Measurements from ENCODE around the gene KRT6C. TPM values are rescaled to one million over a fixed set of nuclear protein-coding genes. Genes with fewer than 3 reads are reported as not detected.

Gene KRT6C
- total RNA-seq, 1 experiment from 2014 or later: not detected

GRCh38 chr12:52445876-52446275 lies 27.7 kb downstream of the KRT6C start:
- peaks cover 18% of the 10 kb centered on the region for H3K4me1 Mint-ChIP-seq (ENCODE audit: low read depth, unreplicated experiment)
- no peaks in the 10 kb centered on the region for H3K27me3 Mint-ChIP-seq (ENCODE audit: unreplicated experiment)
- no peak overlapping the region for H3K27ac Mint-ChIP-seq (ENCODE audit: unreplicated experiment)
- no peak for DNase-seq
- no peak overlapping the region for H3K4me3 Mint-ChIP-seq (ENCODE audit: low read depth, unreplicated experiment)
- H3K9me3 Mint-ChIP-seq (ENCODE audit: low read depth, unreplicated experiment): peaks cover 3% of the 10 kb centered on the region
- no peak for TF ChIP-seq CTCF (IDR thresholded peaks at IDR 0.05; ENCODE audit: unreplicated experiment)
- H3K36me3 Mint-ChIP-seq (ENCODE audit: insufficient read depth, unreplicated experiment): no peaks in the 10 kb centered on the region
- CTCF ChIA-PET: no interaction called here
- BruUV-seq (replicated peaks): no TSS peak
- intact Hi-C loops (cut with micrococcal nuclease; ENCODE audit: unreplicated experiment): no loop called here

- no peak for DNase-seq
- intact Hi-C loops (cut with micrococcal nuclease; ENCODE audit: unreplicated experiment): loop anchor here (5.0 kb wide), 1 partner anchor 62 kb away; no protein-coding TSS in a partner anchor
- no TSS peak for BruUV-seq (replicated peaks)
- Mint-ChIP-seq H3K36me3 (ENCODE audit: insufficient read depth, unreplicated experiment) (no peaks in the 10 kb centered on the region), H3K9me3 (ENCODE audit: low read depth, unreplicated experiment) (peaks cover 3% of the 10 kb centered on the region), H3K4me1 (ENCODE audit: low read depth, unreplicated experiment) (peaks cover 18% of the 10 kb centered on the region), H3K27me3 (ENCODE audit: unreplicated experiment) (no peaks in the 10 kb centered on the region), H3K4me3 (ENCODE audit: low read depth, unreplicated experiment) (no peak overlapping the region), H3K27ac (ENCODE audit: unreplicated experiment) (no peak overlapping the region)
- TF ChIP-seq CTCF (IDR thresholded peaks at IDR 0.05; ENCODE audit: unreplicated experiment): no peak
- CTCF ChIA-PET: interaction anchor here (0.7 kb wide), 1 partner anchor 430 kb away, joined by 3 read pairs; no protein-coding TSS in a partner anchor
Observed at GRCh38 chr12:52444647-52445595, 28.7 kb downstream of the KRT6C start.

- Mint-ChIP-seq H3K9me3 (ENCODE audit: low read depth, unreplicated experiment) (peaks cover 3% of the 10 kb centered on the region), H3K4me3 (ENCODE audit: low read depth, unreplicated experiment) (no peak overlapping the region), H3K27me3 (ENCODE audit: unreplicated experiment) (no peaks in the 10 kb centered on the region), H3K27ac (ENCODE audit: unreplicated experiment) (no peak overlapping the region), H3K4me1 (ENCODE audit: low read depth, unreplicated experiment) (peaks cover 18% of the 10 kb centered on the region), H3K36me3 (ENCODE audit: insufficient read depth, unreplicated experiment) (no peaks in the 10 kb centered on the region)
- intact Hi-C loops (cut with micrococcal nuclease; ENCODE audit: unreplicated experiment): loop anchor here (5.0 kb wide), 1 partner anchor 63 kb away; no protein-coding TSS in a partner anchor
- no peak for TF ChIP-seq CTCF (IDR thresholded peaks at IDR 0.05; ENCODE audit: unreplicated experiment)
- no peak for DNase-seq
- no TSS peak for BruUV-seq (replicated peaks)
- CTCF ChIA-PET: no interaction called here
Observed at GRCh38 chr12:52443966-52444365, 29.6 kb downstream of the KRT6C start.

GRCh38 chr12:52442600-52443061 lies 31.0 kb downstream of the KRT6C start:
- Mint-ChIP-seq H3K27ac (ENCODE audit: unreplicated experiment) (peak overlapping the region; percentile 14), H3K4me3 (ENCODE audit: low read depth, unreplicated experiment) (no peak overlapping the region), H3K9me3 (ENCODE audit: low read depth, unreplicated experiment) (no peaks in the 10 kb centered on the region), H3K27me3 (ENCODE audit: unreplicated experiment) (no peaks in the 10 kb centered on the region), H3K4me1 (ENCODE audit: low read depth, unreplicated experiment) (peaks cover 18% of the 10 kb centered on the region), H3K36me3 (ENCODE audit: insufficient read depth, unreplicated experiment) (no peaks in the 10 kb centered on the region)
- BruUV-seq (replicated peaks): no TSS peak
- intact Hi-C loops (cut with micrococcal nuclease; ENCODE audit: unreplicated experiment): loop anchor here (5.0 kb wide), 1 partner anchor 65 kb away; no protein-coding TSS in a partner anchor
- no peak for TF ChIP-seq CTCF (IDR thresholded peaks at IDR 0.05; ENCODE audit: unreplicated experiment)
- DNase-seq: peak; percentile 21
- CTCF ChIA-PET: interaction anchor here (0.8 kb wide), 1 partner anchor 47 kb away, joined by 3 read pairs; no protein-coding TSS in a partner anchor

Data from Calu3 (cell line).